Sigmoid colon (tissue), 7 donors: Measurements from ENCODE around the gene CD300LD. TPM values are rescaled to one million over a fixed set of nuclear protein-coding genes. Genes with fewer than 3 reads are reported as not detected.

Source experiments
- DNase-seq: peaks from one replicate; pipeline ENCODE4 v3.0.0-alpha.2; 2019
- H3K27ac ChIP-seq, 4 donors: fragments of 200-600 bp; sonication (generic); one replicate each; pipeline ENCODE4 v1.5.1; 2016 to 2019; ENCODE audit warnings: mild to moderate bottlenecking in 1 of 4
- H3K27me3 ChIP-seq, 3 donors: fragments of 200-600 bp; sonication (generic); one replicate each; pipeline ENCODE4 v1.5.1; 2019; ENCODE audit warnings: mild to moderate bottlenecking in 1 of 3
- H3K36me3 ChIP-seq, 4 donors: fragments of 200-600 bp; sonication (generic); one replicate each; pipeline ENCODE4 v1.5.1; 2016 to 2019
- H3K4me1 ChIP-seq, 4 donors: fragments of 200-600 bp; sonication (generic); one replicate each; pipeline ENCODE4 v1.5.1; 2017 to 2019
- H3K4me3 ChIP-seq, 4 donors: fragments of 200-600 bp; sonication (generic); one replicate each; pipeline ENCODE4 v1.5.1; 2017 to 2019; ENCODE audit warnings: mild to moderate bottlenecking in 2 of 4, moderate library complexity in 1 of 4
- H3K9me3 ChIP-seq, 4 donors: fragments of 200-600 bp in 3 of 4; sonication (generic) in 3 of 4; one replicate each; pipeline versions ENCODE4 v1.5.1 to v1.6.1; 2013 to 2019
- EP300 ChIP-seq, 4 donors: sonication (generic); formaldehyde crosslinking; IDR thresholded peaks; one replicate each; pipeline ENCODE4 v1.6.1; 2017; ENCODE audit warnings: antibody characterized with exemption in 4 of 4
- POLR2A ChIP-seq, 2 donors: fragments of 450-650 bp; IDR thresholded peaks; one replicate each; pipeline ENCODE4 v1.6.1; 2016; ENCODE audit warnings: antibody characterized with exemption in 2 of 2, mild to moderate bottlenecking in 2 of 2, moderate library complexity in 2 of 2
- POLR2AphosphoS5 ChIP-seq, 4 donors: sonication (generic); formaldehyde crosslinking; IDR thresholded peaks; one replicate each; pipeline ENCODE4 v1.6.1; 2017; ENCODE audit warnings: antibody characterized with exemption in 4 of 4
- WGBS, 2 donors: extraction: QIAGEN DNeasy Blood & Tissue Kit; methylation state at CpG; one replicate each; pipeline ENCODE4 v1.1.7; 2013; 5-methylcytosine and 5-hydroxymethylcytosine counted together
- intact Hi-C: fragments of 100-400 bp; cut with DNase I; formaldehyde crosslinking; loops from one replicate; pipeline ENCODE4 v1.15.1; 2023
- polyA plus RNA-seq, 3 donors: library from polyadenylated mRNA; stranded (reverse); fragments of 200-250 nt; gene quantifications; one replicate each; pipeline ENCODE4 v1.2.3, GENCODE V29; 2013
- total RNA-seq, 4 donors: library from RNA; depleted of rRNA; stranded (reverse); fragments of >200 nt; gene quantifications; one replicate each; pipeline ENCODE4 v1.1.0, GENCODE V29; 2016
- TF ChIP-seq, protein P1 (sequence below), 4 experiments: fragments of 450-650 bp in 3 of 4; fragments of 200-600 bp in 1 of 4; IDR thresholded peaks; one replicate each; pipeline ENCODE4 v1.5.1; 2016 to 2019; ENCODE audit warnings: antibody characterized with exemption in 4 of 4, mild to moderate bottlenecking in 3 of 4, moderate library complexity in 2 of 4
- donor health status: healthy with polysubstance abuse.
- donor health status: Bipolar disorder and iron deficiency.
- donor health status: healthy.

Gene CD300LD
- total and polyA plus RNA-seq, 7 donors, result not detected

DNA sequence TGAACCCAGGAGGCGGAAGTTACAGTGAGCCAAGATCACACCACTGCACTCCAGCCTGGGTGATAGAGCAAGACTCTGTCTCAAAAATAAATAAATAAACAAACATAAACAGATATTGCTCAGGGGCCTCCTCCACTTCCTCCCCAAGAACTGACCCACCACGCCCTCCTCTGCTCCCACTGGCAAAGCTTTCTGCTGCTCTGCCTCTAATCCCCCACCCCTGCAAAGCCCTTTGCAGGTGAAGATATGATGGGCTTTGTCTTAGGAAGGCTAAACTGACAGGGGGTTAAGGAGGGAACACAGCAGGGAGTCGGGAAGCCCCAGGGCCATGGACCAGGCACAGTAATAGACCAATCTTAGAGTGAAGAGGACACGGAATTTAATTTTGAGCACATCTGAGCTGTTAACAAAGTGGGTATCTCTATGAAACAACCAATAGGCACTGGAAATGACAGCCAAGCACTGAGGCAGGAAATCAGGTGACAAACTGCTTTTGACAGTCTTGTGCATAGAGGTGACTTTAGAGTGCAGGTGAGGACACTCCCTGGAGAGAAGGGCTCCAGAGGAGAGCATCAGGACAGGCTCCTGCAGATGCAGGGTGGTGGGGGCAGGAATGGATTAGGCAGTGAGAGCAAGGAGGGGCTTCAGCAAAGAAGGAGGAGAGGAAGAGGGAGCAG is 6.4 kb upstream of the CD300LD start:
- no peaks in the 10 kb centered on the region for H3K36me3 ChIP-seq
- WGBS, 2 donors, result 69 to 77% methylated on average over 4 of the region's 4 CpGs
- no peak for DNase-seq

DNA sequence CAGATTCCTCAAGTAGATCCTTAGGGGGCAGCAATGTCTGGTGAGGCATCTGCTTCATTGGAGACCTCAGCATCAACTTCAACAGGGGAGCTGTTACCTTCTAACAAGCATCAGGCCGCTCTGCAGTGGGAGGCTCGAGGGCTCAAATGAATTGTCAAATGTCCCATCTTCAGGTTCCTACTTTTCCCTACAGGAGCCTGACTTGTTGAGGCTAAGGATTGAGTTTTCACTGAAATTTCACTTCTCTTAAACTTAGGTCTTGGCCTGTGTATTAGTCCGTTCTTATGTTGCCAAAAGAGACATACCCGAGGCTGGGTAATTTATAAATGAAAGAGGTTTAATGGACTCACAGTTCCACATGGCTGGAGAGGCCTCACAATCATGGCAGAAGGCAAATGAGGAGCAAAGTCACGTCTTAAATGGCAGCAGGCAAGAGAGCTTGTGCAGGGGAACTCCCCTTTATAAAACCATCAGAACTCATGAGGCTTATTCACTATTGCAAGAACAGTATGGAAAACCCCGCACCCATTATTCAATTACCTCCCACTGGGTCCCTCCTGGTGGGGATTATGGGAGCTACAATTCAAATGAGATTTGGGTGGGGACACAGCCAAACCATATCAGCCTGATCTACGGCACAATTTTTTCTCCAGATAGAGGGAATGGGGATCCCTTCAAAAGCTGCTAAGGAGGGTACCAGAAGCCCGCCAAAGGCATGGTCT is 5.1 kb upstream of the CD300LD start:
- Histone ChIP-seq H3K36me3 (no peaks in the 10 kb centered on the region), H3K27me3 (no peaks in the 10 kb centered on the region), H3K27ac (no peak overlapping the region), H3K9me3 (no peaks in the 10 kb centered on the region), H3K4me3 (no peak overlapping the region), H3K4me1 (no peaks in the 10 kb centered on the region)
- 71 to 76% methylated on average over 8 of the region's 8 CpGs for WGBS, 2 donors
- intact Hi-C loops, result no loop called here
- DNase-seq, result no peak
- no peak for TF ChIP-seq EP300 (IDR thresholded peaks at IDR 0.05)
- TF ChIP-seq POLR2AphosphoS5 (IDR thresholded peaks at IDR 0.05), result no peak
- TF ChIP-seq, protein P1, sequence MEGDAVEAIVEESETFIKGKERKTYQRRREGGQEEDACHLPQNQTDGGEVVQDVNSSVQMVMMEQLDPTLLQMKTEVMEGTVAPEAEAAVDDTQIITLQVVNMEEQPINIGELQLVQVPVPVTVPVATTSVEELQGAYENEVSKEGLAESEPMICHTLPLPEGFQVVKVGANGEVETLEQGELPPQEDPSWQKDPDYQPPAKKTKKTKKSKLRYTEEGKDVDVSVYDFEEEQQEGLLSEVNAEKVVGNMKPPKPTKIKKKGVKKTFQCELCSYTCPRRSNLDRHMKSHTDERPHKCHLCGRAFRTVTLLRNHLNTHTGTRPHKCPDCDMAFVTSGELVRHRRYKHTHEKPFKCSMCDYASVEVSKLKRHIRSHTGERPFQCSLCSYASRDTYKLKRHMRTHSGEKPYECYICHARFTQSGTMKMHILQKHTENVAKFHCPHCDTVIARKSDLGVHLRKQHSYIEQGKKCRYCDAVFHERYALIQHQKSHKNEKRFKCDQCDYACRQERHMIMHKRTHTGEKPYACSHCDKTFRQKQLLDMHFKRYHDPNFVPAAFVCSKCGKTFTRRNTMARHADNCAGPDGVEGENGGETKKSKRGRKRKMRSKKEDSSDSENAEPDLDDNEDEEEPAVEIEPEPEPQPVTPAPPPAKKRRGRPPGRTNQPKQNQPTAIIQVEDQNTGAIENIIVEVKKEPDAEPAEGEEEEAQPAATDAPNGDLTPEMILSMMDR (IDR thresholded peaks at IDR 0.05), result no peak
- no peak for TF ChIP-seq POLR2A (IDR thresholded peaks at IDR 0.05)

More for the DNA sequence above, 6.4 kb upstream of the CD300LD start:
- Histone ChIP-seq H3K27me3 (no peaks in the 10 kb centered on the region), H3K27ac (no peak overlapping the region), H3K9me3 (no peaks in the 10 kb centered on the region), H3K4me1 (no peaks in the 10 kb centered on the region), H3K4me3 (no peak overlapping the region)
- intact Hi-C loops, result no loop called here
- TF ChIP-seq EP300 (IDR thresholded peaks at IDR 0.05) (no peak), POLR2AphosphoS5 (IDR thresholded peaks at IDR 0.05) (no peak), POLR2A (IDR thresholded peaks at IDR 0.05) (no peak)
- TF ChIP-seq, protein P1 (IDR thresholded peaks at IDR 0.05), result no peak

DNA sequence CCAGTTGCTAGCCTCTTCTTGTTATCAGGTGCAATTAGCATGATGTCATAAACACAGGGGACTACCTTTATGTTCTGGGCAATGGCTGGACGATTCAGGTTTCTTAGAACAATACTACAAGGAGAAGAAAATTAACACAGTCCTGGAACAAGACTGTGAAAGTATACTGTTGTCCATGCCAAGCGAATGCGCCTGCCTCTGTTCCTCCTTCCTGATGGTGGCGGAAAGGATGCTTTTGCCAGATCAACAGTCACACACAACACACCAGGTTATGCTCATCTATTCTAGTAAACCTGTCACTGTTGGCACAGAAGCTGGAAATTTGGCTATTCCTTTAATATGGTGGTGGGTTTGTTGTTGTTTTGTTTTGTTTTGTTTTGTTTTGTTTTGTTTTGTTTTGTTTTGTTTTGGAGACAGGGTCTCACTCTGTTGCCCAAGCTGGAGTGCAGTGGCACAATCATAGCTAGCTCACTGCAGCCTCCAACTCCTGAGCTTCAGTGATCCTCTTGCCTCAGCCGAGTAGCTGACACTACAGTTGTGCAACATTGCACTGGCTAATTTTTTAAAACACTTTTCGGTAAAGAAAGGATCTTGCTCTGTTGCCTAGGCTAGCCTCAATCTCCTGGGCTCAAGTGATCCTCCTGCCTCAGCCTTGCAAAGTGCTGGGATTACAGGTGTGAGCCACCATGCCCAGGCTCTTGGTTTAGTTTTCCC is 3.1 kb upstream of the CD300LD start:
- H3K4me3 ChIP-seq, result no peak overlapping the region
- WGBS, 2 donors, result 64 to 73% methylated on average over 6 of the region's 6 CpGs
- H3K9me3 ChIP-seq, result no peaks in the 10 kb centered on the region
- intact Hi-C loops, result no loop called here
- no peak overlapping the region for H3K27ac ChIP-seq
- no peak for TF ChIP-seq EP300 (IDR thresholded peaks at IDR 0.05)
- TF ChIP-seq POLR2A (IDR thresholded peaks at IDR 0.05), result no peak
- TF ChIP-seq, protein P1 (IDR thresholded peaks at IDR 0.05), result no peak
- TF ChIP-seq POLR2AphosphoS5 (IDR thresholded peaks at IDR 0.05), result no peak
- no peaks in the 10 kb centered on the region for H3K36me3 ChIP-seq
- DNase-seq, result no peak
- H3K4me1 ChIP-seq, result no peaks in the 10 kb centered on the region
- H3K27me3 ChIP-seq, result no peaks in the 10 kb centered on the region

DNA sequence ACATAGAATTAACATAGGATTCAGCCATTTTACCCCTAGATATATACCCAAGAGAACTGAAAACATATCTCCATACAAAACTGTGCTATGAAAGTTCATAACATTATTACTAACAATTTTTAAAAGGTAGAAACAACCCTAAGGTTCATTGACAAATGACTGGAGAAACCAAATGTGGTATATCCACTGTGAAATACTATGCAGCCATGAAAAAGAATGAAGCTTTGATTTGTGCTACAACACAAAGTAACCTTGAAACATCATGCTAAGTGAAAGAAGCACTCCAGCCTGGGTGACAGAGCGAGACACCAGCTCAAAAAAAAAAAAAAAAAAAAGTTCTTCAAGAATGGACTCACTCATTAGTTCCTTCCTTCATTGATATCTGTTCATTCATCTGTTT is 580 bp downstream of the CD300LD start:
- Histone ChIP-seq H3K27ac (no peak overlapping the region), H3K4me3 (no peak overlapping the region), H3K27me3 (no peaks in the 10 kb centered on the region), H3K36me3 (no peaks in the 10 kb centered on the region), H3K9me3 (no peaks in the 10 kb centered on the region), H3K4me1 (peaks cover 0 to under 1% (median 0%) of the 10 kb centered on the region in 4 donors)
- intact Hi-C loops, result no loop called here
- no peak for DNase-seq
- 79 to 90% methylated on average over 1 of the region's 1 CpG for WGBS, 2 donors
- TF ChIP-seq POLR2A (IDR thresholded peaks at IDR 0.05) (no peak), POLR2AphosphoS5 (IDR thresholded peaks at IDR 0.05) (no peak), EP300 (IDR thresholded peaks at IDR 0.05) (no peak)
- TF ChIP-seq, protein P1 (IDR thresholded peaks at IDR 0.05), result no peak
